ENCODE results near the gene TUNAR.

Gene TUNAR

DNA sequence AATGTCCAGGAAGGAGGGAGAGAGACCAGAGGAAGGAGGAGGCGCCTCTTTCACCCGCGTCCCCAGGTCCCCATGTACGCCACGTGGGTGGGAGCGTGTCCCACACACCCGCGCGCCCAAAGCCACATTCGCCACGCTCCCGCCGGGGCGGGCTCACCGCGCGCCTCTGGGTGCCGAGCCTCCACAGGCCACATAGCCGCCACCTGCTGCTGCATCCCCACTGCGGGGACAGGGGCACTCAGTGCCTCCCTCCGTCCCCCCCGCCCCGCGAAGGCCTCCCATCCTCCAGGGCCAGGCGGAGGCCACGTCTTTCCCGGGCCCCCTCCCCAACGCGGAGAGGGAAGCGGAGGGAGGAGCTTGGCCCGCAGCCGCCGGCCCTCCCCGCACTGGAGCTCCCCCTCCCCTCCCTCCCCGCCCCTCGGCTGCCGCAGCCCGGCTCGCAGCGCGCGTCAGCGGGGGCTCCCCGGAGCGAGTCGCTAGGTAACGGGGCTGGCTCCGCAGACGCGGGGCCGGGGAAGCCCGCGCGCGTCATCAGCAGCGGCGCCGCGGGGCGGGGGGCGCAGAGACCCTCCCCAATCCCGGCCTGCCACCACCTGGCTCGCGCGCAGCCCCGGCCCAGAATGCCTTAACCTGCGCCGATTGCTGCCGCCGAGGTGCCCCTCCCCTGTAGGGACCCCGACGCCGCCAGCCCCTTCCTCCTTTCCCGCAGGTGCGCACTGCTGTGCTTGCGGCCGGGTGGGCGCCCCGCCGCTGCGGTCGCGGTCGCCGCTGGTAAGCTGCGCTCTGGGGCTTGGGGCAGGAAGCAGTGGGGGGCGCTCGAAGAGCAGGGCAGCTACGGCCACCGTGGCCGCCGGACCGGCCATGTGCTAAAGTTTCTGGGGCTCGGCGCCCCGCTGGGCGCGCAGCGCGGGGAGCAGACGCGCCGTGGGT, 536 bp upstream of the TUNAR start:
- no peak overlapping the region for H3K4me3 ChIP-seq (ENCODE audit: low read depth, low read length)
- ChIA-PET CTCF (no interaction called here), POLR2A (no interaction called here)
- DNase-seq (ENCODE audit: low read depth, low spot score) = no peak
- TF ChIP-seq, protein P1, sequence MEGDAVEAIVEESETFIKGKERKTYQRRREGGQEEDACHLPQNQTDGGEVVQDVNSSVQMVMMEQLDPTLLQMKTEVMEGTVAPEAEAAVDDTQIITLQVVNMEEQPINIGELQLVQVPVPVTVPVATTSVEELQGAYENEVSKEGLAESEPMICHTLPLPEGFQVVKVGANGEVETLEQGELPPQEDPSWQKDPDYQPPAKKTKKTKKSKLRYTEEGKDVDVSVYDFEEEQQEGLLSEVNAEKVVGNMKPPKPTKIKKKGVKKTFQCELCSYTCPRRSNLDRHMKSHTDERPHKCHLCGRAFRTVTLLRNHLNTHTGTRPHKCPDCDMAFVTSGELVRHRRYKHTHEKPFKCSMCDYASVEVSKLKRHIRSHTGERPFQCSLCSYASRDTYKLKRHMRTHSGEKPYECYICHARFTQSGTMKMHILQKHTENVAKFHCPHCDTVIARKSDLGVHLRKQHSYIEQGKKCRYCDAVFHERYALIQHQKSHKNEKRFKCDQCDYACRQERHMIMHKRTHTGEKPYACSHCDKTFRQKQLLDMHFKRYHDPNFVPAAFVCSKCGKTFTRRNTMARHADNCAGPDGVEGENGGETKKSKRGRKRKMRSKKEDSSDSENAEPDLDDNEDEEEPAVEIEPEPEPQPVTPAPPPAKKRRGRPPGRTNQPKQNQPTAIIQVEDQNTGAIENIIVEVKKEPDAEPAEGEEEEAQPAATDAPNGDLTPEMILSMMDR (IDR thresholded peaks at IDR 0.05; ENCODE audit: insufficient read depth, low read length, missing control alignments) = no peak

DNA sequence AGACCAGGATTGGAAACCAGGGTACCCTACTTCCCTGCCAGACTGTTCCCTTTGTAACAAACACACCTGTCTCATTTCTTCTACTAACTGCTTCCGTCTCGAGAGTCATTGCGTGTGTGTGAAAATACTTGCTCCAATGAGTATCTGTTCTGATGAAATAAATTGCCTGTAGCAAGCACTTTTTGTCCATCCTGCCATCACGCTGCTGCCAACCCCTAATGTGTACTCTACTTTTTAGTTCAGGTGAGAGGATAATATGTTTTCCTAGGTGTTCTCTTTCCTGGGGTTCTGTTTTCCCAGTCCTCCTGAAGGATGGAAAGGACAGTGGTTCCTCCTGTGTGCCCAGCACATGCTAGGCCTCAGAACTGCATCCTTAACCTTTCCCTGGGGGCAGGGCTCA, 1.0 kb downstream of the TUNAR start:
- CTCF ChIA-PET = no interaction called here
- POLR2A ChIA-PET = no interaction called here
- no peak overlapping the region for H3K4me3 ChIP-seq (ENCODE audit: low read depth, low read length)
- TF ChIP-seq, protein P1 (IDR thresholded peaks at IDR 0.05; ENCODE audit: insufficient read depth, low read length, missing control alignments) = no peak
- no peak for DNase-seq (ENCODE audit: low read depth, low spot score)

DNA sequence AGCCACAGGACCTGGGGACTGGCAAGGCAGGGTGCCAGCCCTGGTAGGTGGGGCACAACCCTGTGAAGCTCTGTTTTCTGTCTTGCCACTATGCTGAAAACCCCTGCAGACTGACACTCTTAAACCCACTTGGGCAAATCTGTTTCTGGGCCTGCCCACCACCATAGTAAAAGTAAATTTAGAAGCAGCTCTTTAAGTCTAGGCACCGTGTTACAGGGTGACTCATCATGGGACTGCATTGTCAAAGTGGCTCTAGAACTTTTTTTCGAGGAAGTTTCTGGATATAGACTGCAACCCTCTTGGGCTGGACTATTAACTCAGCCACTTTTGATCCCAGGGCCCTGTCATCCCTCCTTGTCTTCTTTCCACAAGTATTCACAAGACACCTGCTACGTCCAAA, 7.7 kb downstream of the TUNAR start:
- DNase-seq (ENCODE audit: low read depth, low spot score) = no peak
- ChIA-PET CTCF (no interaction called here), POLR2A (no interaction called here)
- H3K4me3 ChIP-seq (ENCODE audit: low read depth, low read length) = no peak overlapping the region
- TF ChIP-seq, protein P1 (IDR thresholded peaks at IDR 0.05; ENCODE audit: insufficient read depth, low read length, missing control alignments) = no peak

DNA sequence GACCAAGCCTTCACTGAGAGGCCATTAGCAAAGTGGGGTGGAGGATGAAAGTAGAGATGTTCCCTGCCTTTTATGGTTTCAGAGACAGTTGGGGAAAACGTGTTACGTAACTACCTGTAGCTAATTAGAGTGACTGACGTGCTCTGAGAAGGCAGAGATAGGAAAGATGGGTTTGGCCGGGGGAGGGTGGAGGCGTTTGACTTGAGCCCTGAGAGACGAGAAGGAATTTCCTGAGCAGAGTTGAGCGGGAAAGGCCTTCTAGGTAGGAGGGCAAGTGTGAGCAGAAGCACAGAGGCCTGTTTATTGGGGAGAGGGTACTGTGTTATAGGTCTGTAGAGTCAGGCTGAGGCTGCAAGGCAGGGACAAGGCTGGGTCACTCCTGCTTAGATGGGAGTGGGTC, 8.6 kb downstream of the TUNAR start:
- H3K4me3 ChIP-seq (ENCODE audit: low read depth, low read length) = no peak overlapping the region
- TF ChIP-seq, protein P1 (IDR thresholded peaks at IDR 0.05; ENCODE audit: insufficient read depth, low read length, missing control alignments) = no peak
- no peak for DNase-seq (ENCODE audit: low read depth, low spot score)
- ChIA-PET CTCF (no interaction called here), POLR2A (no interaction called here)

DNA sequence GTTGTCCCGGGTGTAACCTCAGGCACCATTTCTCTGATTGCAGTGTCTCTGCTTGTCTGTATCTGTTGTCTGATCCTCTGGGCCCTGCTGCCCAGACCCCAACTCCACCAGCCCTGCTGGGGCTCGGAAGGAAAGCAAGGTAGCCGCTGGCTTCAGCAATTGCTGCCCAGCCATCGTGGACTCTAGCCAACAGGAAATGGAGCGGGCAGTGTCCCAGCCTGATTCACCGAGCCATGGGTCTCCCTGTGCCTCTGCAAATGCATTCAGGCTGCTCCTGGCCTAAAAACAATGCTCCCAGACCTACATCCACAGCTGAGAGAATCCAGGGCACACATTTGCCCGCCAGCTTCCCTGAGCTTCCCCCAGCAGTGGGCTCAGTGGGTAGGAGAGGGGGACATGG, 9.2 kb downstream of the TUNAR start:
- H3K4me3 ChIP-seq (ENCODE audit: low read depth, low read length) = no peak overlapping the region
- TF ChIP-seq, protein P1 (IDR thresholded peaks at IDR 0.05; ENCODE audit: insufficient read depth, low read length, missing control alignments) = no peak
- POLR2A ChIA-PET = no interaction called here
- DNase-seq (ENCODE audit: low read depth, low spot score) = no peak
- CTCF ChIA-PET = no interaction called here

DNA sequence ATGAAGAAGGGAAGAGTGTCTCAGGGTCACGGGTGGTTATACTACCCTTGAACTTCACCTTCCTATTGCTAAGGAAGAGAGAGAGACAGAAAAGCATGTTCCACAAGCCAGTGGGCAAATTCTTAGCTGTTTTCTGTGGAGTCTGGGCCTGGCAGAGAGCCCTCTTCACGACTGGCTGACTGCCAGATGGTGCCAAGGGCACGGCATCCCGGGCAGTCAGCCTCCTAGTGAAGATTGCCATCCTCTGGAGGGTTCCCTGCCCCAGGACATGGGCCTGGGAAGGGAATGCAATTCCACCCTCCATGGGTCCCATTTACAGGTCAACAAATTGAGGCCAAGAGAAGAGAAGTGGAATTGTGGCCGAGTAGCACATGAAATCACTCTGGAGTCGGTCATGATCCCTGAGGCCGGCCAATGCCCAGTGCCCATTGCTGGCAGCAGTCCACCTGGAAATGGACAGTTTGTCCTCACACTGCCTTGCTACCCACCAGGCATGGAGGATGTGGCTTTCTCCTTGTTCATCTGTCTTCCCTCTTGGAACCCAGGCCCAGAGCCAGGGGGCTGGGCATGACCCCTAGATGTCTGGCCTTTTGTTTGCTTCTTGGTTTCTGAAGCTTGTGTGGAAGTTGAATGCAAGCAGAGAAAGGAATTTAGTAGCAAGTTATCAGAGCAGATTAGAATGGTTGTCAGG, 9.9 kb downstream of the TUNAR start:
- DNase-seq (ENCODE audit: low read depth, low spot score) = no peak
- TF ChIP-seq, protein P1 (IDR thresholded peaks at IDR 0.05; ENCODE audit: insufficient read depth, low read length, missing control alignments) = no peak
- CTCF ChIA-PET = no interaction called here
- POLR2A ChIA-PET = no interaction called here
- H3K4me3 ChIP-seq (ENCODE audit: low read depth, low read length) = no peak overlapping the region

Measured in AG04449 (cell line).